HG02623 (cell line): Measurements from ENCODE around the gene DCAF4.

ENCODE experiments used
- ATAC-seq: cut with Tn5 transposase; IDR thresholded peaks from one replicate; pipeline ENCODE4 v1.9.1; 2021; ENCODE audit warnings: moderate library complexity; ENCODE audit not compliant: unreplicated experiment

DCAF4 gene

GRCh38 chr14:72894323-72894622 lies 32.0 kb upstream of the DCAF4 start:
- no peak for ATAC-seq

GRCh38 chr14:72894623-72895378 lies 31.5 kb upstream of the DCAF4 start:
- ATAC-seq, result no peak

- no peak for ATAC-seq
Observed at GRCh38 chr14:72898448-72898847, 27.8 kb upstream of the DCAF4 start.

DNA sequence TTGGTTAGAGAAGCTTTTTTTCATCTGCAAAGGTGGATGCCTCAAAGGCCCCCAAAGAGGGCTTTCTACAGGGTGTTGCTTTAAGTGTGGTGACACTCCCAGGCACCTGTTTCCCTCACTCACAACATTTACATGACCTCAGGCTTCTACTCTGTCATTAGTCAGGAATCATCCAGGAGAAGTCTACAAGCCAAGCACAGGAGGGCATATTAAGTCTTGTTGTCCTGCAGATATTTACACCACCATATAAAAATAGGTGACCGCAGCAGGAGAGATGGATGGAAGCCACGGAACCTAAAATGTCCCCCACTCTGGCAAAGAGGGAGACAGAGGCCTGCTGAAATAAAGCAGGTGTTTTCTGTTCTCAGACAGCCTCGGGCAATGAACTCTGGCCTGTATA lies 24.9 kb upstream of the DCAF4 start:
- no peak for ATAC-seq

- no peak for ATAC-seq
Observed at GRCh38 chr14:72902801-72903530, 23.3 kb upstream of the DCAF4 start.

DNA sequence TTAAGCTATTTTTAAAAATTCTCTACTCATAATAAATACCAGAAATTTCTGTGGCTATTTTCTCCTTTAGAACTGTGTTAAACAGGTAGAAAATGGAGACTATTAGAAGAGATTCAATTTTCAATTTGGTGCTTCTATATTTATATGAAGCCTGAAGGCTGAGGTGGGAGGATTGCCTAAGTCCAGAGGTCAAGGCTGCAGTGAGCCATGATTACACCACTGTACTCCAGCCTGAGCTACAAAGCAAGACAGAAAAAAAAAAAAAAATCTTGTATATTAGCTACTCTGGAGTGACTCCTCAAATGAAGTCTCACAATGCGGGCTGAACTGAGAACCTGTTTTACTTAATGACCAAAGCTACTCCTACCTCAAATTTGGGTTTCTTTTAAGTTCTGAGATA lies 22.5 kb upstream of the DCAF4 start:
- no peak for ATAC-seq

GRCh38 chr14:72904218-72904617 lies 22.0 kb upstream of the DCAF4 start:
- ATAC-seq, result no peak

- no peak for ATAC-seq
Observed at GRCh38 chr14:72904840-72905561, 21.3 kb upstream of the DCAF4 start.

DNA sequence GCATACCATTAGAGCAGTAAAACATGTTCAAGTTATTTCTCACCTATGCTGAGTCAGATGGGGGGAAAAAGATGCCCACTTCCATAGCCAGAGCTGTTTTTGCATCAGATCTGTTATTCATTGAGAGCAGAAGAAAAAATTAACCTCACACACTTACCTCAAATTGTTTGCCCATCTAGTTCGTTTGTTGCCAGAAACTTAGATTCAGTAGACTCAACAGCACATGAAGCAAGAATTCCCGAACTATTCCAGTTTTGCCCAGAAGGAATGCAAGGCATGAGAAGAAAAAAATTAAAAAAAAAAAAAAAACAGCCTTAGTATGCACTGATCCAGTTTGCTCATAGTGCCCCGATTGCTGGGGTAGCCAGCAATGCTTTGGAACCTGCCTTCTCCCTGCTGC lies 19.9 kb upstream of the DCAF4 start:
- no peak for ATAC-seq

DNA sequence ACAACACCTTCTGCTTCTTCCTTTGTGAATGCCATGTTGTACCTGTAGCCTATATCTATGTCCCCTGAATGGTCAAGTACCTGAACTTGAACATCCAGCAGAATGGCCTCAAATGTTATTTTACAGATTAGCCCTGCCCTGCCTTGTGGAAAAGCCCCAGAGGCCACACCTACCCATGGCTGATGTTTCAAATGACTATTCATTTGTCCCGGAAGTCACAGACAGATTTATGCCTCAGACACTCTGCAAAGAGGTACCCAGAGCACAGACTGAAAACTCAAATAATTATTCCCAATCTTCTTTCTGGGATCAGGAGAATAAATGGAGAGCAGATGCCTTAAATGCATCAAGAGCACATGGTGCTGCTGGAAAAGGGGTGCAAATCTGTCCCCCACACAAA lies 19.4 kb upstream of the DCAF4 start:
- no peak for ATAC-seq

- no peak for ATAC-seq
Observed at GRCh38 chr14:72907886-72908285, 18.4 kb upstream of the DCAF4 start.

GRCh38 chr14:72909163-72909562 lies 17.1 kb upstream of the DCAF4 start:
- no peak for ATAC-seq

DNA sequence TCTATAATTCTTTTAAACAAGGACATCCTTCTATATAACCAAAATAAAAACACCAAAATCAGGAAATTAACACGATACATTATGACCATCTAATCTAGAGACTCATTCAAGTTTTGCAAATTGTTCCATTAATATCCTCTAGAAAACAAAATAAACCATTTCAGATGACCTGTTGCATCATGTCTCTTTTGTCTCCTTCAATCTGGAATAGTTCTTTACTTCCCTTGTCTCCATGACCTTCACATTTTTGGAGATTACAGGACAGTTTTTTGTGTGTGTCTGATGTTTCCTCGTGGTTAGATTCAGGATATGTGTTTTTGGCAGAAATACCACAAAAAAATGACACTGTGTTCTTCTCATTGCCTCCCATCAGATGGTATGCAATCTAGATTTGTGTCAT lies 12.5 kb upstream of the DCAF4 start:
- no peak for ATAC-seq

- no peak for ATAC-seq
Observed at GRCh38 chr14:72916174-72916573, 10.1 kb upstream of the DCAF4 start.

GRCh38 chr14:72917094-72917802 lies 9.0 kb upstream of the DCAF4 start:
- ATAC-seq, result no peak

- ATAC-seq, result no peak
Observed at GRCh38 chr14:72920008-72920407, 6.3 kb upstream of the DCAF4 start.

- ATAC-seq, result no peak
Observed at GRCh38 chr14:72921396-72921795, 4.9 kb upstream of the DCAF4 start.

GRCh38 chr14:72924337-72924736 lies 1.9 kb upstream of the DCAF4 start:
- ATAC-seq, result no peak

- ATAC-seq, result no peak
Observed at GRCh38 chr14:72925171-72925759, 999 bp upstream of the DCAF4 start.

GRCh38 chr14:72925815-72926291 lies 411 bp upstream of the DCAF4 start:
- ATAC-seq, result peak; percentile 19

GRCh38 chr14:72928872-72929271 lies 2.6 kb downstream of the DCAF4 start:
- ATAC-seq, result no peak
